Measurements from ENCODE around the gene FHL2. TPM values are rescaled to one million over a fixed set of nuclear protein-coding genes. Genes with fewer than 3 reads are reported as not detected.

The FHL2 gene
- total and polyA plus RNA-seq, 2 donors (not counting 3 experiments of a cell fraction or from before 2014, with no cell fraction given), result 197 to 491 TPM

DNA sequence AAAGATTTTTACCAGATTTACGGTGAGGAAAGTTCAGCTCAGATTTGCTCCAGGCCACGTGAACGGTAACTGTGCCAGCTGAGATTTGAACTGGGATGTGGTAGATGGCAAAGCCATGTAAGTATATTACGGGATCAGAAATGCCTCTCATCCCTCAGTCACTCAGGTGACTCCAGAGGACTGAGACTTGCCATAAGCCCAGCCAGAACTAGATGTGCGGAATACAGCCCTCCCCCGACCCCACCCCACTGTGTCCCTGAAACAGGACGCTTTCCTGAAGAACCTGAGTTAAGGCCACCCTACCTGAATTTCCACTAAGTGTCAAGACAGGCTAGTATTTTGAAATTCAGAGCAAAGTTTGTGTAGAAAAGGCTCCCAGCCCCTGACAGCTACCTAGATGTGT is 1.3 kb upstream of the FHL2 start:
- dilution Hi-C loops (cut with MboI; ENCODE audit: extremely low pct_ligation_motif_present, low sequenced_read_pairs) (no loop called here), intact Hi-C loops (cut with micrococcal nuclease) (no loop called here)
- FAIRE-seq, result no peak
- DNase-seq (ENCODE audit: low read depth, low spot score), result no peak
- no peaks in the 10 kb centered on the region for H3K27me3 ChIP-seq (ENCODE audit: control insufficient read depth in 2 of 2, insufficient read depth in 2 of 2, low read length in 2 of 2)
- TF ChIP-seq POLR2A (IDR thresholded peaks at IDR 0.05; ENCODE audit: low read depth, low read length) (no peak), GATA2 (IDR thresholded peaks at IDR 0.05; ENCODE audit: insufficient read depth, insufficient read length, low read depth, low read length) (no peak), FOS (IDR thresholded peaks at IDR 0.05; ENCODE audit: borderline replicate concordance, insufficient read depth, low read length) (no peak), POLR2AphosphoS5 (IDR thresholded peaks at IDR 0.05; ENCODE audit: insufficient read depth, low read depth, low read length) (no peak), JUN (IDR thresholded peaks at IDR 0.05; ENCODE audit: borderline replicate concordance, insufficient read depth, insufficient read length, low read depth) (no peak), EZH2 (IDR thresholded peaks at IDR 0.05; ENCODE audit: borderline replicate concordance, low read depth, low read length, severe bottlenecking) (no peak), MYC (IDR thresholded peaks at IDR 0.05; ENCODE audit: low read depth, low read length) (no peak)
- TF ChIP-seq, protein P1, sequence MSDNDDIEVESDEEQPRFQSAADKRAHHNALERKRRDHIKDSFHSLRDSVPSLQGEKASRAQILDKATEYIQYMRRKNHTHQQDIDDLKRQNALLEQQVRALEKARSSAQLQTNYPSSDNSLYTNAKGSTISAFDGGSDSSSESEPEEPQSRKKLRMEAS (IDR thresholded peaks at IDR 0.05; ENCODE audit: insufficient read depth, insufficient read length), result no peak
- TF ChIP-seq, protein P2, sequence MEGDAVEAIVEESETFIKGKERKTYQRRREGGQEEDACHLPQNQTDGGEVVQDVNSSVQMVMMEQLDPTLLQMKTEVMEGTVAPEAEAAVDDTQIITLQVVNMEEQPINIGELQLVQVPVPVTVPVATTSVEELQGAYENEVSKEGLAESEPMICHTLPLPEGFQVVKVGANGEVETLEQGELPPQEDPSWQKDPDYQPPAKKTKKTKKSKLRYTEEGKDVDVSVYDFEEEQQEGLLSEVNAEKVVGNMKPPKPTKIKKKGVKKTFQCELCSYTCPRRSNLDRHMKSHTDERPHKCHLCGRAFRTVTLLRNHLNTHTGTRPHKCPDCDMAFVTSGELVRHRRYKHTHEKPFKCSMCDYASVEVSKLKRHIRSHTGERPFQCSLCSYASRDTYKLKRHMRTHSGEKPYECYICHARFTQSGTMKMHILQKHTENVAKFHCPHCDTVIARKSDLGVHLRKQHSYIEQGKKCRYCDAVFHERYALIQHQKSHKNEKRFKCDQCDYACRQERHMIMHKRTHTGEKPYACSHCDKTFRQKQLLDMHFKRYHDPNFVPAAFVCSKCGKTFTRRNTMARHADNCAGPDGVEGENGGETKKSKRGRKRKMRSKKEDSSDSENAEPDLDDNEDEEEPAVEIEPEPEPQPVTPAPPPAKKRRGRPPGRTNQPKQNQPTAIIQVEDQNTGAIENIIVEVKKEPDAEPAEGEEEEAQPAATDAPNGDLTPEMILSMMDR (IDR thresholded peaks at IDR 0.05; ENCODE audit: extremely low read depth in 1 of 2, insufficient read depth in 1 of 2, low read depth in 1 of 2, low read length in 2 of 2), result no peak
- no peak overlapping the region for H3K27ac ChIP-seq (ENCODE audit: insufficient read depth, low read depth, low read length)
- no TSS peak for BruUV-seq (replicated peaks)
- H3K4me1 ChIP-seq (ENCODE audit: control insufficient read depth, extremely low read depth, insufficient read depth, low read length), result peaks cover 43% of the 10 kb centered on the region
- ChIA-PET CTCF (interaction anchor here (1.0 to 1.9 kb wide), 4 partner anchors 10 to 121 kb away, joined by 3 to 12 read pairs (median 5); no protein-coding TSS in a partner anchor), POLR2A (interaction anchor here (1.7 kb wide), 1 partner anchor 10 kb away, joined by 7 read pairs; no protein-coding TSS in a partner anchor)
- no peak overlapping the region for H3K4me2 ChIP-seq (ENCODE audit: insufficient read depth, low read length)
- H2AFZ ChIP-seq (ENCODE audit: low read depth, low read length), result no peak overlapping the region
- no peak overlapping the region for H3K9ac ChIP-seq (replicated peaks; ENCODE audit: extremely low read depth, insufficient read depth, low read length)
- no peaks in the 10 kb centered on the region for H3K9me1 ChIP-seq (replicated peaks; ENCODE audit: control insufficient read depth, extremely low read depth, insufficient read depth, low read length)
- no peak overlapping the region for H3K4me3 ChIP-seq (replicated peaks in 1 of 3; ENCODE audit: insufficient read depth in 1 of 3, low read depth in 1 of 3, low read length in 3 of 3)
- peaks cover 2 to 10% of the 10 kb centered on the region in 2 experiments for H3K36me3 ChIP-seq (ENCODE audit: control insufficient read depth in 2 of 2, extremely low read depth in 1 of 2, insufficient read depth in 2 of 2, low read length in 2 of 2)
- H4K20me1 ChIP-seq (replicated peaks; ENCODE audit: control insufficient read depth, extremely low read depth, insufficient read depth, low read length), result no peaks in the 10 kb centered on the region
- peaks cover 41% of the 10 kb centered on the region for H3K79me2 ChIP-seq (ENCODE audit: control insufficient read depth, insufficient read depth, low read length)
- no peaks in the 10 kb centered on the region for H3K9me3 ChIP-seq (replicated peaks; ENCODE audit: control insufficient read depth, insufficient read depth, low read length)

All from endothelial cell of umbilical vein (primary cell).